NCI-H2196 (cell line): ENCODE measurements around the gene AP1G2.

Experiments used
- DNase-seq: peaks from one replicate; lab custom pipeline; 2025; ENCODE audit not compliant: unreplicated experiment; lab: John Stamatoyannopoulos, UW

AP1G2 gene

GRCh38 chr14:23572524-23572828 lies 4.9 kb upstream of the AP1G2 start:
- DNase-seq, result no peak

- DNase-seq, result no peak
These were observed 4.3 kb upstream of the AP1G2 start for GRCh38 chr14:23571701-23572523.

DNA sequence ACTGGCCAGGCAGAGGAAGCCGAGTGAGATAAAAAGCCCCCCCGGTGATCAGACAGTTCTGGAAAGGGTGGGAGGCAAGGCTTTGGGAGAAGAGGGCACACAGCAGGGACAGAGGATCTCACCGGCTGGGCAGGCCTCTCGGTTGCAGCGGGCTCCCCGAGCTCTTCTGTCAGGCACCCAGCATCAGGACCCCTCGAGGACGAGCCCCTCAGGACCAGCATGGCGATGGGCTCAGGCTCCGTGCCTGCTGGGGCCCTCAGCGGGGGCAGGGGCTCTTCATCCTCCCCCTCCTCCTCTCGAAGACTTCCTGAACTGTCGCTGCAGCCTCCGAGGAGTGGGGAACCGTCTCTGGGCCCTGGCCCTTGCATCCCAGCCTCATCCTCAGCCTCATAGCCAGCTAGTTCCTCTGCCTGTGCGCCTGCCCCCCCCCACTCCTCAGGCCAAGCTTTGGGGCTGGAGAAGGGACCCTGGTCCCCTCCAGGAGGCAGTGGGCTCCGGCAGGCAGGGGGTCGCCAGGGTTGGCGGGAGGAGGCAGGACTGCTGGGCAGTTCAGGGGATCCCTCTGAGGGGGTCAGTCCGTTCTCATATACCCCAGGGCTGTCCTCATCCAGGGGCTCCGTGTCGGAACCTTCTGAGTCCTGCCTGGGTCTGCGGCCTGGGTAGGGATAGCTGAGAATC lies 3.4 kb upstream of the AP1G2 start:
- no peak for DNase-seq

DNA sequence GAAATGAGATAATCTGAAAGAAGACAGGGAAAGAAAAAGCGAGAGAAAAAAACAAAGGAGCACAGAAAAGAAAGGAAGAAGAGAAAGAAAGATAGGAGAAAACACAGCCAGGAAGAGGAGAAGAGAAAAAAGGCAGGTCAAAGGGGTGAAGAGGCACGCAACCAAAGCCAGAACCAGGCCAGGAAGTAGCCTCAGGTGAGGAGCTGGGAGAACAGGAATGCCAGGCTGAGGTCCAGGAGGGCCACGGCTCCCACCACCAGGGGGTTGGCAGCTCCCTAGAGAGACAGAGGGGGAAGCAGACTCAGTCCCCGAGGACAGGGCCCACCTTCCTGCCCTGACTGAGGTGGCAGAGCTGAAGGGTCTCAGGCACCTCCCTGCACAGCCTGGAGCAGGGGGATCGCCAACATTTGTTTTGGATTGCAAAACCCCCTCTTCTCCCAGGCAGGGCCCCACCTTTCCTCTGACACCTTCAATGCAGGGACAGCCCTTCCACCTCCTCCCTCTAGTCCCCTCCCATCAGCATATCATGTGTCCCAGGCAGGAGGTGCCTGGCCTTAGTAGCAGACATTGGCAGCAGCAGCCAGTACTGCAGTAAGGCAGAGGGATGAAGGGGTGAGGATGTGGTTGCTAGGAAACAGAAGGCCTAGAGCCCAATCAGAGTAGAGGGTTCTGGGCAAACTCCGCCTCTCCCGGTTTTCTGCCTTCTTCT lies 2.0 kb upstream of the AP1G2 start:
- peak; percentile 92 for DNase-seq

GRCh38 chr14:23568600-23569331 lies 1.2 kb upstream of the AP1G2 start:
- peak; percentile 48 for DNase-seq

DNA sequence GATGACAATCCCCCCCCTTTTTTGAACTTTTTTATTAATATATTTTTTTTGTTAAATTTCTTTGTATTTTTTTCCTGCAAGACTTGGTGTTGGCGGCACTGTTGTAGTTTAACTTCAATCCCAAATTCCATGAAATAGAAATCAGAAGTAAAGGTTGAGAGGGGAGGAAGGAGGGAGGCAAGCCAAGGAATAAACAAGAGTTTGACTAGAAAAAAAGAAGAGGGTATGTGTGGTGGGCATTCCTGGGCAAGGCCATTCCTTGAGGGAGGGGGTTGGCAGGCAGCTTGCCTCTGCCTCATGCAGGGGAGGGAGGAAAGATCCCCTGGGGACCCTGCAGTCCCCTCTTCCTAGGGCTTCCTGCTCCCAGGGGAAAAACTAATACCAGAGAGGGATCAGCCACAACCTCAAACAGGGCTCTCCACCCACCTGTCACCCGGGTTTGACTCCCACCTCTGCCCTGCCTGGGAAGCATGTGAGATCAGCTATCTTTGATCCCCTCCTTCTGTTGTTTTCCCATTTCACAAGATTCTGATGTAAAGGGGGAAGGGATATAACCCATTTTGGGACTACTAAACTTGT lies 519 bp upstream of the AP1G2 start:
- DNase-seq, result no peak

DNA sequence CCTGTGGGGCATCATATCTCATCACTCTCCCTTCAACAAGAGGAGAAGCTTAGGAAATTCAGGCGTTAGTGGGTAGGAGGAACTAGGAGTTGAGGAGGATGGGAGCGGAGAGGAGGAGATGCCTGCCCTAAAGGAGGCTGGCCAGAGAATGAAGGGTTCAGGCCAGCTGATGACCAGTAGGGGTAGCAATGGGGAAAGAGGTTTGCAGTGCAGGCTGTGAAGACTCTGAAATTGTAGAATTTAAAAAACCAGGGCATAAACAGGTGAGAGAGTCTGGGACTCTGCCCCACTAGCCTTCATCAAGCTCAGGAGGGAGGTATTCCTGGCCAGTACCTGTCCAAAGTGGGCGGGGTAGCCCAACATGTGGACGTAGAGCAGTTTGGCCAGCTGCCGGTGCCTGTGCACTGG lies 809 bp downstream of the AP1G2 start:
- DNase-seq, result peak; percentile 48

GRCh38 chr14:23566112-23566777 lies 1.3 kb downstream of the AP1G2 start:
- DNase-seq, result no peak

GRCh38 chr14:23565626-23566025 lies 2.0 kb downstream of the AP1G2 start:
- DNase-seq, result no peak

- no peak for DNase-seq
These were observed 2.7 kb downstream of the AP1G2 start for GRCh38 chr14:23564876-23565275.

- no peak for DNase-seq
These were observed 3.3 kb downstream of the AP1G2 start for GRCh38 chr14:23564181-23564812.

- DNase-seq, result no peak
These were observed 4.0 kb downstream of the AP1G2 start for GRCh38 chr14:23563473-23564180.

DNA sequence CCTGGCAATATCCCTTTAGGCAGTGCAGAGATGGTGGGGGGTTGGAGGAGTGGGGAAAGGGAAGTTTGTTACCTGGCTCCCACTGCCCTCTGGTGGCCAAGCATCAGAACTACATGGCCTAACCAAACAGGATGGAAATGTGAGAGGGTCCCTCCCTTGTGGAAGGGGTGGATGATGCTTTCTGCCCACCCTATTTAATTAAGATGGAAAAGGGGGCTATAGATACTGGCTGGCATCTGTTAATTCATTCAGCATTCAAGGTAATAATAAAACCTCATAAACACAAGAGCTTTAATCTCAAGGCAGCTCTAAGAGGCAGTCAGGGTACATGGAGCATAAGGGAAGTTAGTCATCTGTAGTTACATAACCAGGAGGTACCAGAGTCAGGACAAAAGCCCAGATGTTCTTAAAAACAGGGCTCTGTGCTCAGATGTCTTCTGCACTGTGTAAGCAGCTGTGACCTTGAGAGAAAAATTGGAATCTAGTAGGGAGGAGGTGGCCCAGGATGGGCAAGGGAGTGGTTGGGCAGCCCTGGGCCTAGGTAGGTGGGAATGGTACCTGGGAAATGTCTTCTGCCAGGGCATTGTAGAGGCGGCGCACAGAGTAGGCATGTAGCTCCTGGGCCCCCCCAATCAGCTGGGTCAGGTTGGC lies 4.6 kb downstream of the AP1G2 start:
- peak; percentile 63 for DNase-seq

DNA sequence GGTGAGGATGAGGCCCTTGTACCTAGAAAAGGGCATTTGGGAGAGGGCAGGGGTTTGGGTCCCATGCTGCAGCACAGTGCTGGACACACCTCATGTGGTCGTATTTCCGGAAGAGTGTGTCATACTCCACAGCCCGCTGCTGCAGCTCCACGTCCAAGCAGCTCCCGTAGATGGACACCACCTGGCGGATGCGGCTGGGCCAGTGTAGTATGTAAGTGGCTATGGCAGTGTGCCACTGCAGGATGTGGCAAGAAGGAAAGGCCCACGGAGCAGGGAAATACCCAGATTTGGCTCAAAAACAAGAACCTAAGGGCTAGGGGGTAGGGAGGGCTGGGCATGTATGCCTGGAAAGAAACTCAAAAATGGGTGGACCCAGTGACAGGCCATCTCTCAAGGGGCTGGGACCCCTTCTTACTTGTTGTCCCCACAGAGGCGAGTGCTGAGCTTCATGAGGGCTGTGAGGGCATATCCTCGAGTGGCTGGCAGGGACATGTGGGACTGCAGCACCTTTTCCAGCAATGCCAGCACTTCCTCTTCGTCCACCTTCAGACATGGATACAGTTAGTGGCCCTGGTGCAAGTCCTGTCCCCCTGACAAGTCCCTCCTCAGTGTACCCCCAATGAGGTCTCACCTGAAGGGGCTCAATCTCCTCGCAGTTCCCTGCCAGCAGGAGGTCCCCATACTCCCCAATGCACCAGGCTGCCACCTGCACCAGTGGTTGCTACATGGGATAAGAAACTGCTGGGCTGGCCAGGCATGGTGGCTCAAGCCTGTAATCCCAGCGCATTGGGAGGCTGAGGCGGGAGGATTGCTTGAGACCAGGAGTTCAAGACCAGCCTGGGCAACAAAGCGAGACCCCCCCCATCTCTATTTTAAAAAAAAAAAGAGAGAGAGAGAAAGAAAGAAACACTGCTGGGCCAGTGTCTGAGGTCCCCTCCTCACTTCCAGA lies 5.4 kb downstream of the AP1G2 start:
- DNase-seq, result peak; percentile 92

GRCh38 chr14:23561259-23561658 lies 6.3 kb downstream of the AP1G2 start:
- no peak for DNase-seq

DNA sequence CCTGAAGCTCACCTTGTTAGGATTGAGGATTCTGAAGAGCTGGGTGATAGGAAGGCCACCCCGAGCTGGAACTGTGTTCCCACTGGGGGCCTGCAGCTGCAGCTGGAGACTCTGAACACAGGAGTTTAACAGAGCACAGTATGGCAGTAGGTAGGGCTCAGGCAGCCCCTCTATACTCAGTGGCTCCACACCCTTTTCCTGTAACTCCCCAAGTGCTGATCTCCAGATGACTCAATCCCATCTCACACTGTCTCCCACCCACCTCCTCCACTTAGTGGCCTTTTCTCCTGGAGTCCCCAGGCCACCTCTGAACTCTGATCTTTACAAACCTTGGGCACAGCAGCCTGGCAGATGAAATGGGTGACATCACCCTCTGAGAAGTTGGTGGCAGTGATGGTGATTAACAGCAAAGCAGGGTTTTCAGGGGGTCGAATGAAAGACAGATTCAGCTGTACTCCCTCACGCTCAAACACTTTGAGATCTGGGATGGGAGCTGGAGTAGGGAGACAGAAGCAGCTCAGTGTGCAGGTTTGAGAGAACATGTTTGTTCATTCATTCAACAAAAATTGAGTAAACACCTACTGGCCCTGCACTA lies 7.6 kb downstream of the AP1G2 start:
- no peak for DNase-seq
